ENCODE data around the gene DYNLT4. TPM values are rescaled to one million over a fixed set of nuclear protein-coding genes. Genes with fewer than 3 reads are reported as not detected.

Gene DYNLT4
- total RNA-seq, 1 experiment from 2014 or later: not detected

DNA sequence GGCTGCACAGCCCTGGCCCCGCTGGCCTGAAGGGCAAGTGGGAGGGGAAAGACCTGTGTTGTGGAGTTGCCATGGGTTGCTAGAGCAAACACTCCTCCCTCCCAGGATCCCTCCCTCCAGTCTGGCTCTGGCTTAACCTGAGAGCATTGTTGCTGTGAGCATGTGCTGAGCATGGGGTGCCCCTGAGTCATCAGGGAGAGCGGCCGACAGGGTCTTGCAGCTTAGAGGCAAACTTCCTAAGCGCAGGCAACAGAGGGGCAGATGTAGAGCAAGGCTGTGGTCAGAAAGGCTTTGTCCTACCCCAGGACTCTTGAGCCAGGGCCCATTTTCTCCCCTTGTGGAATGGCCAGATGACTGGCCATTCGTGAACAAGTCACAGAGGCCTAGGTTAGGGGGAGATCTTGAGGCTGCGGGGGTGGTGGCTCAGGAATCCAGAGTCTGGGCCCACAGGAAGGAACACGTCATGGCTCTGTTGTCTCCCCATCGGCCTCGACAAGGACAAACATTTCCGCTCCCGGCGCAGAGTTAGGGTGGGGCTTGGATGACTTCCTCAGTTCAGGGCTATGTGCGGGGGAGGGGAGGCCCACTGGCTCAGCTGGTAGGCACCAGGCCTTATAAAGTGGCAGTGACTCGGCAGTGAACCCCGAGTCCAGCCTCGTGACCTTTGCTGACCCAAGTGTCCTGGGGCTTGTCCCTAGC is 362 bp upstream of the DYNLT4 start:
- Histone ChIP-seq H3K9me3 (ENCODE audit: control insufficient read depth, insufficient read depth, low read depth, low read length) (no peaks in the 10 kb centered on the region), H3K27me3 (ENCODE audit: control insufficient read depth, insufficient read depth, low read length) (no peaks in the 10 kb centered on the region), H3K27ac (ENCODE audit: low read length) (peak overlapping the region; percentile 94), H3K4me3 (ENCODE audit: low read depth in 2 of 2, low read length in 2 of 2) (no peak overlapping the region), H3K36me3 (ENCODE audit: control insufficient read depth, insufficient read depth, low read length) (no peaks in the 10 kb centered on the region), H3K4me1 (ENCODE audit: control insufficient read depth, insufficient read depth, low read length) (peaks cover 43% of the 10 kb centered on the region)
- ChIA-PET CTCF (no interaction called here), POLR2A (interaction anchor here (1.2 kb wide), 1 partner anchor 12 kb away, joined by 6 read pairs; no protein-coding TSS in a partner anchor)
- peak; percentile 83 for ATAC-seq
- BruUV-seq (replicated peaks): no TSS peak
- peak; percentile 50; the same call in 1 of the 2 replicates for TF ChIP-seq POLR2AphosphoS5 (IDR thresholded peaks at IDR 0.05; ENCODE audit: low read depth, low read length)
- no peak for TF ChIP-seq SIN3A (IDR thresholded peaks at IDR 0.05; ENCODE audit: borderline replicate concordance, insufficient read depth, low read depth, low read length)
- intact Hi-C loops (cut with micrococcal nuclease; ENCODE audit: unreplicated experiment): no loop called here
- peak; percentile 95 for DNase-seq (ENCODE audit: low read depth, low spot score)
- in situ Hi-C loops (cut with HindIII; ENCODE audit: low pct_unique_long_range_greater_than_20kb, low sequenced_read_pairs): no loop called here

DNA sequence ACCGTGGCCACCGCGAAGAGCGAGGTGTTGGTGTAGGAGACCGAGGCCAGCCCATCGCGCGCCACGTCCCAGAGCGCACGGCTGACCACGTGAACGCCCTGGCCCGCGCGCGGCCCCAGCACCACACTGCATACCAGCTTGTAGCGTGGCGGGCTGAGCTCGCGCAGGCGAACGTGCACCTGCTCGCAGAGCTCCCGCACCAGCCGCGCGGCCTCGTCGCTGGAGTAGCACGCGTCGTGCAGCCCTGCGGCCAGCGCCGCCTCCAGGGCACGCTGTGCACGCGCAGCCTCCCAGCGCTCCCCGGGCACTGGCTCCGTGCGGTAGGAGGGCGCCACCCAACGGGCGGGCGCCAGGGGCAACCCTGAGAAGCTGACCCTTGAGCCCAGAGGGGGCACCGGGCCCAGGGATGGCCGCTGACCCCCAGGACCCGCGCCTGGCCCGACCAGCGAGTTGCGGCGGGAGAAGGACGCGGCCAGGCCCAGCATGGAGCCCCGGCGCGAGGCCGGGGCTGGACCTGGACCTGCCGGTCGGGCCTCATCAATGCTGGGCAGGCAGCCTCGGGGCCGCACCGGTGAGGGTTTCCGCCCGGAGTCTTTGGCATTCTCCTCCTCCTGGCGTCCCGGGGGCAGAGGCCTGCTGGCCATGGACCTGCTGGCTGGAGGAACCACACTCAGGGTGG is 987 bp downstream of the DYNLT4 start:
- no peak for ATAC-seq
- H3K27ac ChIP-seq (ENCODE audit: low read length): peak overlapping the region; percentile 94
- BruUV-seq (replicated peaks): no TSS peak

More for the DNA sequence above, 987 bp downstream of the DYNLT4 start:
- in situ Hi-C loops (cut with HindIII; ENCODE audit: low pct_unique_long_range_greater_than_20kb, low sequenced_read_pairs): no loop called here
- H3K4me1 ChIP-seq (ENCODE audit: control insufficient read depth, insufficient read depth, low read length): peaks cover 49% of the 10 kb centered on the region
- no peaks in the 10 kb centered on the region for H3K9me3 ChIP-seq (ENCODE audit: control insufficient read depth, insufficient read depth, low read depth, low read length)
- ChIA-PET CTCF (no interaction called here), POLR2A (interaction anchor here (0.6 to 1.2 kb wide), 2 partner anchors 13 to 84 kb away, joined by 3 to 6 read pairs; no protein-coding TSS in a partner anchor)
- no peak overlapping the region for H3K4me3 ChIP-seq (ENCODE audit: low read depth in 2 of 2, low read length in 2 of 2)
- no peaks in the 10 kb centered on the region for H3K36me3 ChIP-seq (ENCODE audit: control insufficient read depth, insufficient read depth, low read length)
- H3K27me3 ChIP-seq (ENCODE audit: control insufficient read depth, insufficient read depth, low read length): no peaks in the 10 kb centered on the region
- TF ChIP-seq SIN3A (IDR thresholded peaks at IDR 0.05; ENCODE audit: borderline replicate concordance, insufficient read depth, low read depth, low read length) (no peak), POLR2AphosphoS5 (IDR thresholded peaks at IDR 0.05; ENCODE audit: low read depth, low read length) (no peak), TCF7L2 (IDR thresholded peaks at IDR 0.05; ENCODE audit: low read depth, low read length) (no peak)
- TF ChIP-seq, protein P1, sequence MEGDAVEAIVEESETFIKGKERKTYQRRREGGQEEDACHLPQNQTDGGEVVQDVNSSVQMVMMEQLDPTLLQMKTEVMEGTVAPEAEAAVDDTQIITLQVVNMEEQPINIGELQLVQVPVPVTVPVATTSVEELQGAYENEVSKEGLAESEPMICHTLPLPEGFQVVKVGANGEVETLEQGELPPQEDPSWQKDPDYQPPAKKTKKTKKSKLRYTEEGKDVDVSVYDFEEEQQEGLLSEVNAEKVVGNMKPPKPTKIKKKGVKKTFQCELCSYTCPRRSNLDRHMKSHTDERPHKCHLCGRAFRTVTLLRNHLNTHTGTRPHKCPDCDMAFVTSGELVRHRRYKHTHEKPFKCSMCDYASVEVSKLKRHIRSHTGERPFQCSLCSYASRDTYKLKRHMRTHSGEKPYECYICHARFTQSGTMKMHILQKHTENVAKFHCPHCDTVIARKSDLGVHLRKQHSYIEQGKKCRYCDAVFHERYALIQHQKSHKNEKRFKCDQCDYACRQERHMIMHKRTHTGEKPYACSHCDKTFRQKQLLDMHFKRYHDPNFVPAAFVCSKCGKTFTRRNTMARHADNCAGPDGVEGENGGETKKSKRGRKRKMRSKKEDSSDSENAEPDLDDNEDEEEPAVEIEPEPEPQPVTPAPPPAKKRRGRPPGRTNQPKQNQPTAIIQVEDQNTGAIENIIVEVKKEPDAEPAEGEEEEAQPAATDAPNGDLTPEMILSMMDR (IDR thresholded peaks at IDR 0.05): no peak; the same call in 1 of the 2 replicates
- TF ChIP-seq, protein P2, sequence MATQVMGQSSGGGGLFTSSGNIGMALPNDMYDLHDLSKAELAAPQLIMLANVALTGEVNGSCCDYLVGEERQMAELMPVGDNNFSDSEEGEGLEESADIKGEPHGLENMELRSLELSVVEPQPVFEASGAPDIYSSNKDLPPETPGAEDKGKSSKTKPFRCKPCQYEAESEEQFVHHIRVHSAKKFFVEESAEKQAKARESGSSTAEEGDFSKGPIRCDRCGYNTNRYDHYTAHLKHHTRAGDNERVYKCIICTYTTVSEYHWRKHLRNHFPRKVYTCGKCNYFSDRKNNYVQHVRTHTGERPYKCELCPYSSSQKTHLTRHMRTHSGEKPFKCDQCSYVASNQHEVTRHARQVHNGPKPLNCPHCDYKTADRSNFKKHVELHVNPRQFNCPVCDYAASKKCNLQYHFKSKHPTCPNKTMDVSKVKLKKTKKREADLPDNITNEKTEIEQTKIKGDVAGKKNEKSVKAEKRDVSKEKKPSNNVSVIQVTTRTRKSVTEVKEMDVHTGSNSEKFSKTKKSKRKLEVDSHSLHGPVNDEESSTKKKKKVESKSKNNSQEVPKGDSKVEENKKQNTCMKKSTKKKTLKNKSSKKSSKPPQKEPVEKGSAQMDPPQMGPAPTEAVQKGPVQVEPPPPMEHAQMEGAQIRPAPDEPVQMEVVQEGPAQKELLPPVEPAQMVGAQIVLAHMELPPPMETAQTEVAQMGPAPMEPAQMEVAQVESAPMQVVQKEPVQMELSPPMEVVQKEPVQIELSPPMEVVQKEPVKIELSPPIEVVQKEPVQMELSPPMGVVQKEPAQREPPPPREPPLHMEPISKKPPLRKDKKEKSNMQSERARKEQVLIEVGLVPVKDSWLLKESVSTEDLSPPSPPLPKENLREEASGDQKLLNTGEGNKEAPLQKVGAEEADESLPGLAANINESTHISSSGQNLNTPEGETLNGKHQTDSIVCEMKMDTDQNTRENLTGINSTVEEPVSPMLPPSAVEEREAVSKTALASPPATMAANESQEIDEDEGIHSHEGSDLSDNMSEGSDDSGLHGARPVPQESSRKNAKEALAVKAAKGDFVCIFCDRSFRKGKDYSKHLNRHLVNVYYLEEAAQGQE (IDR thresholded peaks at IDR 0.05; ENCODE audit: insufficient read depth in 1 of 2, low read depth in 2 of 2, low read length in 1 of 2): no peak
- no peak for DNase-seq (ENCODE audit: low read depth, low spot score)
- intact Hi-C loops (cut with micrococcal nuclease; ENCODE audit: unreplicated experiment): no loop called here
